ENCODE results near the gene EXD3.

GRCh38 chr9:137325799-137326198 lies 97.2 kb downstream of the EXD3 start:
- TF ChIP-seq POLR2A (IDR thresholded peaks at IDR 0.05), result no peak
- no peak for TF ChIP-seq CTCF (IDR thresholded peaks at IDR 0.05)
